GM21825 (cell line): ENCODE measurements around the gene PDGFA.

Experiments
- ATAC-seq: cut with Tn5 transposase; IDR thresholded peaks from one replicate; pipeline ENCODE4 v1.9.1; 2021; ENCODE audit warnings: mild to moderate bottlenecking, moderate library complexity; ENCODE audit not compliant: unreplicated experiment

PDGFA gene

GRCh38 chr7:537911-538634 lies 18.4 kb upstream of the PDGFA start:
- ATAC-seq, result no peak

- no peak for ATAC-seq
Measured at GRCh38 chr7:536231-536630, 16.6 kb upstream of the PDGFA start.

DNA sequence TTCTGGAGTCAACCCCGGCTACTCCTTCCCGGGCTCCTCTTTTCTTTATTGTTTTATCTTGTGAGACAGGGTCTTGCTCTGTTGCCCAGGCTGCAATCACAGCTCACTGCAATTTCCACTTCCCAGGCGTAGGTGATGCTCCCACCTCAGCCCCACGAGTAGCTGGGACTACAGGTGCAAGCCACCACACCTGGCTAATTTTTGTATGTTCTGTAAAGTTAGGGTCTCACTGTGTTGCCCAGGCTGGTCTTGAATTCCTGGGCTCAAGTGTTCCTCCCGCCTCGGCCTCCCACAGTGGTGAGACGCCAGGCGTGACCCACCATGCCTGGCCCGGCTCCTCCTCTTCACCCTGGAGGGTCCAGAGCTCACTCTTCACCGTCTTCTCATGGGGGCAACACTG lies 15.3 kb upstream of the PDGFA start:
- ATAC-seq, result no peak

GRCh38 chr7:534075-534474 lies 14.4 kb upstream of the PDGFA start:
- no peak for ATAC-seq

DNA sequence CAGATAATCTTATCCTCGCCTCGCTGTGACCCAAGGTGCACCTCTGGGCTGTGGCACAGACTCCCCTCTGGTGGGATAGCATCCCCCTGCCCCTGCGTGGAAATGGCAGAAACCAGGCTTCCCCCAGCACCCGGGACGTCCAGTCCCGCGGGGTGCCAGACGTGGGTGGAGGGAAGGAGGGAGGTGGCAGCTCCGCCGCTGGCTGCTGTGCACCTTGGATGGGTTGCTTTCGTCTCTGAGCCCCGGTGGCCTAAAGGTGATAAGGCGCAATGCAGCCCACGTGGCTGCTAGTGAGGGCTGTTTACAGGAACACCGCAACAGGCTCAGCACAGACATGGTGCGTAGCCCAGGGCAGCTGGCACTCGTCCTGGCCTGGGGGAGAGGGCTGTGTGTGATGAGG lies 13.6 kb upstream of the PDGFA start:
- no peak for ATAC-seq

DNA sequence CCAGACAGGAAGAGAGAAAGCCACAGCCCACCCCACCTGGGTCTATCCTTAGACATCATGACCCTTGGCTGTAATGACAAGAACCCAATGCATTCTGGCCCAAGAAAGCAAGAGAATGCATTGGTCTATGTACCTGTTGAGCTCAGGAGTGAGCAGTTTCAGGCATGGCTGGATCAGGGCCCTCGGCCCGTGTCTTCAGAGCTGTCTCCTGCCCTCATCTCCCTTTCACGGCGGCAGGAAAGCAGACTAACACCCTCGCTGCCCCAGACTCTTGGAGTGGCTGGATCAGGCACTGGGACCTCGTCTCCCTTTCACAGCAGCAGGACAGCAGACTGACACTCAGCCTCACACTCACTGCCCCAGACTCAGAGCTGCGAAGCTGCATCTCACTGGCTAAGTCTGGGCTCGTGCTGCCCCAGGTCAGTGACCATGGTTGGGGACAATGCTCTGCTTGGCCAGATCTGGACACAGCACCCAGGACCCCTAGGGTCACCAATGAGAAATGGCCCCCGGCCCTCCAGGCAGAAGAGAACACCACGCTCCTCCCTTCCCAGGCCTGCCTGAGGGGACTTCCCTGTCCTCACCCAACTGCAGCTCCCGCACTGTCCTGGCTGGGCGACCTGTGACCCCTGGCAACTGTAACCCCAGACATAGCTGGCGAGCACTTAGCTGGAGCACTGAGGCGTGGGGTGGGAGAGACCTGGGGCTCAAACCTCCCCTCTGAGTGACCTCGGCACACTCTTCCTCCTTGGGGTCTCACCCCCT lies 12.9 kb upstream of the PDGFA start:
- ATAC-seq, result no peak

DNA sequence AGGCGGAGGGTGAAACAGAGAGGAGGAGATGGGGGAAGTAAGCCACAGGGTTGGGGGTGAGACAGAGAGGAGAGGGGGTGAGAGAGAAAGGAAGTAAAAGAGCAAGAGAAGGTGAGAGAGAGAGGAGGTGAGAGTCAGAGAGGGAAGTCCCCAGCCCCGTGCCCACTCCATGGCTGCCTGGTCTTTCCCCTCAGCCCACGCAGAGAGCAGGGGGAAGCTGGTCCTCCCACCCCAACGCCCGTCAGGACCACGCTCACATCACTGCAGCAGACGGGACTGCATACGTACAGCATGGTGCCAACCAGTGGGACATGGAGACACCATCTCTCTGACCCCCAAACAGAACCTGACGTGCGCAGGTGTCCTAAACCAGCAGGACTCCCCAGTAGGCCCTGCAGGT lies 12.1 kb upstream of the PDGFA start:
- ATAC-seq, result no peak

- ATAC-seq, result no peak
Measured at GRCh38 chr7:528451-528850, 8.8 kb upstream of the PDGFA start.

DNA sequence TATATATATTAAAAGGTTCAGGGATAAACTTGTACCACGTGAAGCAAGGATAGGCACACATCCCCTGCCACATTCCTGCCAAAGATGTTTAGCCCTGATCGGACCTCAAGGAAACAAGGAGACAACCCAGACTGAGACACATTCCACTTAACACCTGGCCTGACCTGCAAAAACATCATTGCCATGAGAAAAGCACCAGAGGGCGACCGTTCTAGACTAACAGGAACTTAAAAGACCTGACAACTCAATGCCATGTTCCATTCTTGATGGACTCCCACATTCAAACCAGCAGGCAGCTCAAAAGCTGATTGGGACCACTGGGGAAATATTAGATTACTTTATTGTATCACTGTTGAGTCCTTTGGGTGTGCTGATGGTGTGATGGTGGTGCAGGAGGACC lies 8.1 kb upstream of the PDGFA start:
- ATAC-seq, result no peak

GRCh38 chr7:526460-527034 lies 6.9 kb upstream of the PDGFA start:
- ATAC-seq, result no peak

- ATAC-seq, result no peak
Measured at GRCh38 chr7:525740-526139, 6.1 kb upstream of the PDGFA start.

DNA sequence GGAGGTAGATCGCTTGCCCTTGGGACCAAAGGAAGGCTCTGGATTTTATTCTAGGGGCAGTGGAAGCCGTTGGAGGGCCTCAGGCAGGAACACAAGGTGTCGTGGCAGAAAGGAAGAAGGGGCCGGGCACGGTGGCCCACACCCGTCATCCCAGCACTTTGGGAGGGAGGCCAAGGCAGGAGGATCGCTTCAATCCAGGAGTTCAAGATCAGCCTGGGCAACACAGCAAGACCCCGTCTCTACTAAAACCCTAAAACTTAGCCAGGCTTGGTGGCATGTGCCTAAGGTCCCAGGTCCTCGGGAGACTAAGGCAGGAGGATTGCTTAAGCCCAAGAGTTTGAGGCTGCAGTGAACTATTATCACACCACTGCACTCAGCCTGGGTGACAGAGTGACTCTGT lies 5.2 kb upstream of the PDGFA start:
- no peak for ATAC-seq

GRCh38 chr7:523347-524336 lies 4.0 kb upstream of the PDGFA start:
- no peak for ATAC-seq

DNA sequence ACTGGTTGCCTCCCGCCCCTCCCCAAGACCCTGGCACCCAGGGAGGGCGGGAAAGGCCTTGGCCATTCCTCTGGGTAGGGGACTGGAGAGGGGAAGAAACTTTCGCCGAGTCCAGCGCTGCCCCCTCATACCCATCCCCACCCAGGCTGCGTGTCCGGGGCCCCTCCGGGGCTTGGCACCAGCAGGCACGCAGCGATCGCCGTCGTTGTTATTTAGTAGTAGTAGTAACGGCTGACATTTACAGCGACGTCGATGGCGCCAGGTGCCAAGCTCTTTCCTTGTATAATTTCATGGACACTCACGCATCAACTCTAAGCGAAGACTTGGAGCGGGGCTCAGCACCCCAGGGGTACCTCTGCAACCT lies 3.3 kb upstream of the PDGFA start:
- ATAC-seq, result no peak

DNA sequence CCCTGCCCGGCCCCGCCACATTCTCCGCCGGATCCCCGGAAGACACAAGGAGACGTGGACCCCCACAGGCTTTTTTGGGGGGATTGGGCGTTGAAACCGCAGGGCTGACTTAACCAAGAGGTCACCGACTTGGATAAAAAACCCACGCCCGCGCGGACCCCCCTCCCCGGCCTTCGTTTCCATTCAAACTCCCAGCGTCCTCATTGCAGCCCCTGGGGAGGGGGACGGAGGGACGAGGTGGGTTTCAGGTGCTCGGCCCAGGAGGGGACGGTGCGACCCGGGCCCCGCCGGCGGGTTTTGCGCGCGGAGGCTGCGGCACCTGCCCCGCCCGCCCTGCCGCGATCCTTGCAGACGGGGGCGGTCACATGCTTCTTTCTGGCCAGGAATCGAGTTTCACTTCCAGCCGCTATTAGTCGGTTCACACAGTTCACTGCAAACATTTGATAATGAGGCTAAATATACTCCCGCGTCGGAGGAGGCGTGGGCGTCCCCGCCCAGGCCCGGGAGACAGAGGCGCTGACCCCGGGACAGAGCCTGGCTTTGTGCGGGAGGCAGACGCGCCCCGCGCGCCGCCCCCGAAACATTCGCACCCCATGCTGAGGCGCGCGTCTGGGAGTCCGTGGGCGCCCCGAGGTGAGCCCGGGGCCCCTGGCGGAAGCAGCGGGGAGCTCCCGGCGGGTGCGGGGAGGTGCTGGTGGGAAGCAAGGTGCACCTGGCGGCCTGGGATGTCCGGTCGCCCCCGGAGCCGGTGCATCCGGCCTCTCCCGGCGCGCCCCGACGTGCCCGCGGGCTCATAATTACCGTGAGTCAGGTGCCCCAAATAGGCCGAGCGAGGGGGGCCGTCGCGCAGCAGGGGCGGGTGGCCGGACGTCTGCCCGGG lies 2.7 kb upstream of the PDGFA start:
- ATAC-seq, result no peak

DNA sequence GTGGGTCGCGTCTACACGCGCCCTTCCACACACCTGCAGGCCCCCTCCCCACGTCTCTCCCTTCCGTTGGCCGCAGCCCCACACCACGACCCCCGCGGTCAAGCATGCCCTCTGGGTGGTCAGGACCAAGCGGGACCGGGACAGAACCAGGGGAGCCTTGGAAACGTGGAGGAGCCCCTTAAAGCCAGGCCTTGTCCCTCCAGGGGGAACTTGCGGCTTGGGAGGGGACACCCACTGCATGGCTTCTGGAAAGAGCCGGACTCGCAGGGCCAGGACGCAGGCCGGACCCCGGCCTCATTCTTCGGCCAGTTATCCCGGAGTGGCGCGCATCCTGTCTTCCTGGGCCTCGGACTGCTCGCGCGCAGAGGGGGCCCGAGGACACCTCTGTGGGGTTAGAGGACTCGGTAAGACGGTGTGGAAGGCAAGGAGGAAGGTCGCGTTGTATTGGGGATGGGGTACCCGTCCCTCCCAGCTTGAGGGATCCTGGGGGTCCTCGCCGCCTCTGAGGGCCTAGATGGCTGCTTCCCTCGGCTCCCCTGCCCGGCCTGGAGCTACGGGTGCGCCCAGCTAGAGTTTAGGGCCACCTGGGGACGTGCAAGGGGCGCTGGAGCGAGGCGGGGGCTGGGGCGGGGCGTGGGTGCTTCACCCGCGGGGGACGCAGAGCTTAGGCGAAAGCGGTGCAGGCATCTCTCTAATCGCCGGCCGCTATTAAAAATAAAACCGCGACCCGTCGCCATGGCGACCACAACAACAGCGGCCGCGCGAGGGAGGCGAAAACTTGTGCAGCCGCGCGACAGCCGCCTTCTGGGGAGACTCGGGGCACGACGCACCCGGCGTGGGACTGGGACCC lies 1.8 kb upstream of the PDGFA start:
- no peak for ATAC-seq

- no peak for ATAC-seq
Measured at GRCh38 chr7:520503-521161, 986 bp upstream of the PDGFA start.

GRCh38 chr7:518630-519483 lies 789 bp downstream of the PDGFA start:
- no peak for ATAC-seq
